Subcutaneous abdominal adipose tissue (tissue), 5 donors: ENCODE measurements around the gene RIPPLY1.
A peak's percentile ranks its signal among the peaks of the same experiment; 100 is the strongest.

ENCODE experiments used
- H3K27ac ChIP-seq: one replicate; pipeline ENCODE4 v1.7.0; 2013; ENCODE audit warnings: low read depth, mild to moderate bottlenecking, inconsistent platforms, low read length, moderate library complexity
- H3K27me3 ChIP-seq, 5 donors: one replicate each; pipeline ENCODE4 v1.7.0; 2013; ENCODE audit warnings: low read length in 5 of 5, inconsistent platforms in 1 of 5; ENCODE audit not compliant: control insufficient read depth in 5 of 5, insufficient read depth in 4 of 5
- H3K36me3 ChIP-seq, 5 donors: one replicate each; pipeline ENCODE4 v1.7.0; 2013; ENCODE audit warnings: low read length in 5 of 5; ENCODE audit not compliant: control insufficient read depth in 5 of 5, insufficient read depth in 5 of 5
- H3K4me1 ChIP-seq, 5 donors: one replicate each; pipeline ENCODE4 v1.7.0; 2013; ENCODE audit warnings: low read length in 5 of 5, mild to moderate bottlenecking in 3 of 5, moderate library complexity in 1 of 5; ENCODE audit not compliant: control insufficient read depth in 5 of 5, insufficient read depth in 5 of 5
- H3K4me3 ChIP-seq, 5 donors: one replicate each; pipeline ENCODE4 v1.7.0; 2013; ENCODE audit warnings: low read length in 5 of 5, low read depth in 1 of 5
- H3K9ac ChIP-seq, 5 donors: one replicate each; pipeline ENCODE4 v1.7.0; 2013; ENCODE audit warnings: low read length in 5 of 5, mild to moderate bottlenecking in 4 of 5, moderate library complexity in 3 of 5
- H3K9me3 ChIP-seq, 5 donors: one replicate each; pipeline ENCODE4 v1.7.0; 2013; ENCODE audit warnings: low read length in 5 of 5; ENCODE audit not compliant: control insufficient read depth in 5 of 5
- donor health status: healthy.
- donor health status: healthy.
- donor health status: healthy.
- donor health status: healthy.
- donor health status: healthy.

RIPPLY1 gene, protein sequence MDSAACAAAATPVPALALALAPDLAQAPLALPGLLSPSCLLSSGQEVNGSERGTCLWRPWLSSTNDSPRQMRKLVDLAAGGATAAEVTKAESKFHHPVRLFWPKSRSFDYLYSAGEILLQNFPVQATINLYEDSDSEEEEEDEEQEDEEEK

GRCh38 chrX:106903291-106903824 lies at the start of gene RIPPLY1:
TSS of gene RIPPLY1 (minus strand) at chrX:106903341. CDS start at chrX:106903287, 54 bp downstream.
- Histone ChIP-seq H3K27ac (peak within 1 kb of the TSS; percentile 91), H3K36me3 (no peaks in the 10 kb centered on the region), H3K9ac (peak within 1 kb of the TSS in 2 of 5 donors; percentile 42 to 50), H3K4me3 (no peak within 1 kb of the TSS), H3K9me3 (no peaks in the 10 kb centered on the region), H3K4me1 (peaks cover 0 to 44% (median 23%) of the 10 kb centered on the region in 5 donors), H3K27me3 (peaks cover 0 to 12% (median 0%) of the 10 kb centered on the region in 5 donors)

DNA sequence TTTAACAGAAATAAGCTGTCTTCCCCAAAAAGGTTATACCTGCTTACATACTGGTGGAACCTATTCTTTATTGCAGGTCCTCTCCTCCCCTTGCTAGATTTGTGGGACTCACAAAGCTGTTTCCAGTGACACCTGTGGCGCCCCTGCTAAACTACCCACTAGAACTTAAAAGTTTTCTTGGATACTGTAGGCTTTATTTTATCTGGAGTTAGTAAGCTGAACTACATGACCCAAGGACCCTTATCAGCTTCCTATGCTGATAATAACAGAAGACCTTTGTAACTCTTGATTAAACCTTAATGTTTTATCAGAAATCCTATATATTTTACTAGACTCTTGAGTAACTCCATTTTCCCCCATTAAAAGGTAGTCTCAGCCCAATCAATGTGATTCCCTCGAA lies 49.4 kb upstream of the RIPPLY1 start:
- Histone ChIP-seq H3K9me3 (no peaks in the 10 kb centered on the region), H3K9ac (no peak overlapping the region), H3K27ac (no peak overlapping the region), H3K4me1 (no peaks in the 10 kb centered on the region), H3K4me3 (no peak overlapping the region), H3K36me3 (peaks cover 3 to 16% (median 9%) of the 10 kb centered on the region in 5 donors), H3K27me3 (peaks cover 0 to 9% (median 6%) of the 10 kb centered on the region in 5 donors)

DNA sequence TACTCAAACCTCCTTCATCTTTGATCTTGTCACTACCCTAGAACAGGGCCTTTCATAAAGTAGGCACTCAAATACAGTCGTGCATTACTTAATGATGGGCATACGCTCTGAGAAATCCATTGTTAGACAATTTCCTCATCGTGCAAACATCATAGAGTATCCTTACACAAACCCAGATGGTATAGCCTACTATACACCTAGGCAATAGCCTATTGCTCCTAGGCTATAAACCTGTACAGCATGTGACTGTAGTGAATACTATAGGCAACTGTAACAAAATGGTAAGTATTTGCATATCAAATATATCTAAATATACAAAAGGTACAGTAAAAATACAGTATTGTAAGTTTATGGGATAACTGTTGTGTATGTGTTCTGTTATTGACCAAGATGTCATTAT lies 48.9 kb upstream of the RIPPLY1 start:
- H3K27me3 ChIP-seq = peaks cover 0 to 9% (median 6%) of the 10 kb centered on the region in 5 donors
- no peak overlapping the region for H3K9ac ChIP-seq
- peaks cover 3 to 16% (median 9%) of the 10 kb centered on the region in 5 donors for H3K36me3 ChIP-seq
- H3K9me3 ChIP-seq = no peaks in the 10 kb centered on the region
- no peaks in the 10 kb centered on the region for H3K4me1 ChIP-seq
- no peak overlapping the region for H3K4me3 ChIP-seq
- no peak overlapping the region for H3K27ac ChIP-seq

DNA sequence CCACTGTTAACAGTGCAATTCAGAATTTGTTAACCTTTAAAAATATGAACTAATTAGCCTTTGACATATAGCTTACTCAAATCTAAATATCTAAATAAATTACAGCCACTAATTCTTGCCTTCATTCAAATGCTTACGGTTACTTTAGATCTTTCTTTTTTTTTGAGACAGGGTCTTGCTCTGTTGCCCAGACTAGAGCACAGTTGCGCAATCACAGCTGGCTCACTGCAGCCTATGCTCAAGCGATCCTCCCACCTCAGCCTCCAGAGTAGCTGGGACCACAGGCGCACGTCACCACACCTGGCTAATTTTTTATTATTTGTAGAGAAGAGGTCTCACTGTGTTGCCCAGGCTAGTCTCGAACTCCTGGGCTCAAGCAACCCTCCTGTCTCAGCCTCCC lies 48.1 kb upstream of the RIPPLY1 start:
- Histone ChIP-seq H3K9ac (no peak overlapping the region), H3K36me3 (peaks cover 3 to 16% (median 9%) of the 10 kb centered on the region in 5 donors), H3K4me1 (no peaks in the 10 kb centered on the region), H3K9me3 (no peaks in the 10 kb centered on the region), H3K27me3 (peaks cover 0 to 9% (median 6%) of the 10 kb centered on the region in 5 donors), H3K4me3 (no peak overlapping the region), H3K27ac (no peak overlapping the region)

DNA sequence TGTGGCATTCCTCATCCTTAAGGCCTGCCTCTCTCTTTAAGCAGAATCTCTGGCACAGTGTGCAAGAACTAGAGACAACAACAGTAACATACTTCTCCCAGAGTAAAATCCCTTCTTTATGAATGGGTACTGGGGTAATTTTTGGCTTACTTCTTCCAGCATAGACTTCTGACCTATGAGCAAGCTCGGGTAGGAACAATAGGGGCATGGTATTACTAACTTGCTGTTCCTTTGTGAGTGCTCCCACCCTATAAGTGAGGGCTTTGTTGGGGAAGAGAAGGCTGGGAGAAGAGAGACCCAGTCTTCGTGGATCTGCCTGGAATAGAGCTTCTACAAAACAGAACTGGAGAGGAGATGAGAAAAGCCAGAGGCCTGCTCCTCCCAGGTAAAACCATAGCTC lies 47.2 kb upstream of the RIPPLY1 start:
- Histone ChIP-seq H3K4me1 (no peaks in the 10 kb centered on the region), H3K27me3 (peaks cover 0 to 9% (median 6%) of the 10 kb centered on the region in 5 donors), H3K4me3 (no peak overlapping the region), H3K9me3 (no peaks in the 10 kb centered on the region), H3K9ac (no peak overlapping the region), H3K36me3 (peaks cover 2 to 11% (median 5%) of the 10 kb centered on the region in 5 donors), H3K27ac (no peak overlapping the region)

- Histone ChIP-seq H3K36me3 (peaks cover 2 to 6% (median 3%) of the 10 kb centered on the region in 5 donors), H3K27me3 (peaks cover 0 to 8% (median 3%) of the 10 kb centered on the region in 5 donors), H3K9me3 (no peaks in the 10 kb centered on the region), H3K27ac (no peak overlapping the region), H3K4me3 (no peak overlapping the region), H3K9ac (no peak overlapping the region), H3K4me1 (no peaks in the 10 kb centered on the region)
Measured at GRCh38 chrX:106949366-106949765, 46.2 kb upstream of the RIPPLY1 start.

GRCh38 chrX:106948641-106949040 lies 45.5 kb upstream of the RIPPLY1 start:
- no peaks in the 10 kb centered on the region for H3K4me1 ChIP-seq
- H3K27me3 ChIP-seq = peaks cover 0 to 8% (median 3%) of the 10 kb centered on the region in 5 donors
- peaks cover 0 to 3% (median 0%) of the 10 kb centered on the region in 5 donors for H3K36me3 ChIP-seq
- H3K4me3 ChIP-seq = no peak overlapping the region
- no peak overlapping the region for H3K27ac ChIP-seq
- no peak overlapping the region for H3K9ac ChIP-seq
- H3K9me3 ChIP-seq = no peaks in the 10 kb centered on the region

GRCh38 chrX:106946464-106946863 lies 43.3 kb upstream of the RIPPLY1 start:
- Histone ChIP-seq H3K9me3 (no peaks in the 10 kb centered on the region), H3K9ac (no peak overlapping the region), H3K4me1 (no peaks in the 10 kb centered on the region), H3K36me3 (peaks cover 3 to 8% (median 6%) of the 10 kb centered on the region in 5 donors), H3K4me3 (no peak overlapping the region), H3K27ac (no peak overlapping the region), H3K27me3 (peaks cover 0 to 8% (median 2%) of the 10 kb centered on the region in 5 donors)

DNA sequence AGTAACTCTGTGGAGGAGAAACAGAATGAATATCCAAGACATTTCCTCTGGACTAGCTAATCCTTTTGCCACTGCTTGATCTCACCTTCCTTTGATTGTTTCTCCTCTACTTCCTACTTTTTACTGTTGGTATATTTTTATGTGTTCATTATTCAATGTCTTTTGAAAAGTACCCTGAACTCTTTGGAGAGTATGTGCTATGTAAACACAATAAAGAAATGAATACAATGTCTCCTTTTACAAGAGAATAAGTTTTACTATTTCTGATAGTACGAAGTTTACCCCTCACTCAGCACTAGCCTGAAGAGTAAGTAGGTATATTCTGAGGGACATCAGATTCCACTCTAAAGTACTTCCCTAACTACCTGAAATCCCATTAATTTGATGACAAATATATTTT lies 36.9 kb upstream of the RIPPLY1 start:
- Histone ChIP-seq H3K9ac (no peak overlapping the region), H3K4me1 (peaks cover 0 to under 1% (median 0%) of the 10 kb centered on the region in 5 donors), H3K9me3 (no peaks in the 10 kb centered on the region), H3K27ac (no peak overlapping the region), H3K36me3 (peaks cover 5 to 28% (median 13%) of the 10 kb centered on the region in 5 donors), H3K4me3 (no peak overlapping the region), H3K27me3 (peaks cover 0 to 2% (median 0%) of the 10 kb centered on the region in 5 donors)

DNA sequence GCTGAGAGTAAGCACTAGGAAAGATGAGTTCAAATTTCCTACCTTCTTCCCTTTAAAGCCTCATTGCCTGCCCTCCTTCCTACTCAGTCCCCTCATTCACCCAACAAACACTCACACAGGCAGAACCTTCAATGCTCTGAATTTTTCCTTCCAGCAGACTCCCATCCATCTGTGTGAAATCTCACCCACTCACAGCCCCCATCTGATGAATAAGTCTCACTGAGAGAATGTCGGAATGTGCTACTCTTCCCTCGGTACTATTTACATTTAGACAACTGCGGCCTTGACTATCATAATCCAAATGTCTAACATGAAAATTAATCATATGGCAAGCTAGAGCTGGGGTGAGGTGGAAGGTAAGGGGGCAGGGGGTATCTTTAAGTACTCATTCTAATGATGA lies 36.4 kb upstream of the RIPPLY1 start:
- H3K4me1 ChIP-seq = peaks cover 0 to 3% (median 0%) of the 10 kb centered on the region in 5 donors
- peaks cover 0 to 2% (median 0%) of the 10 kb centered on the region in 5 donors for H3K27me3 ChIP-seq
- no peaks in the 10 kb centered on the region for H3K9me3 ChIP-seq
- H3K27ac ChIP-seq = no peak overlapping the region
- H3K9ac ChIP-seq = no peak overlapping the region
- no peak overlapping the region for H3K4me3 ChIP-seq
- H3K36me3 ChIP-seq = peaks cover 5 to 28% (median 13%) of the 10 kb centered on the region in 5 donors
